ENCODE results near the gene NGEF. TPM values are rescaled to one million over a fixed set of nuclear protein-coding genes. Genes with fewer than 3 reads are reported as not detected.

NGEF gene
- total RNA-seq, 1 donor from 2014 or later: 0.16 TPM

GRCh38 chr2:232983669-232984140 lies 29.4 kb downstream of the NGEF start:
- H3K27ac ChIP-seq (ENCODE audit: low read depth, low read length): no peak overlapping the region
- H3K27me3 ChIP-seq (ENCODE audit: insufficient read depth, low read length): no peaks in the 10 kb centered on the region
- no peak overlapping the region for H3K4me3 ChIP-seq (ENCODE audit: insufficient read depth, low read depth, low read length)
- H3K9ac ChIP-seq (ENCODE audit: low read length): no peak overlapping the region
- no peak overlapping the region for H3K4me2 ChIP-seq (ENCODE audit: low read length)
- no peak overlapping the region for H3K27ac Mint-ChIP-seq (ENCODE audit: unreplicated experiment)
- H4K20me1 ChIP-seq (ENCODE audit: insufficient read depth, low read length): no peaks in the 10 kb centered on the region
- no peak overlapping the region for H2AFZ ChIP-seq (ENCODE audit: low read depth, low read length)
- TF ChIP-seq CTCF (IDR thresholded peaks at IDR 0.05; ENCODE audit: insufficient read depth, low read depth, low read length) (no peak), EZH2 (IDR thresholded peaks at IDR 0.05; ENCODE audit: insufficient read depth, low read length) (no peak)
- H3K79me2 ChIP-seq (ENCODE audit: insufficient read depth, low read length): no peaks in the 10 kb centered on the region
- H3K4me3 Mint-ChIP-seq (ENCODE audit: unreplicated experiment): no peak overlapping the region
- no peaks in the 10 kb centered on the region for H3K36me3 Mint-ChIP-seq (ENCODE audit: low read depth, unreplicated experiment)
- no peaks in the 10 kb centered on the region for H3K9me3 ChIP-seq (ENCODE audit: insufficient read depth, low read depth, low read length)
- H3K4me1 Mint-ChIP-seq (ENCODE audit: low read depth, unreplicated experiment): peaks cover 18% of the 10 kb centered on the region
- FAIRE-seq (no peak), DNase-seq (ENCODE audit: low read depth) (no peak)
- peaks cover 27% of the 10 kb centered on the region for H3K4me1 ChIP-seq (ENCODE audit: insufficient read depth, low read length)
- peaks cover 6% of the 10 kb centered on the region for H3K27me3 Mint-ChIP-seq (ENCODE audit: low read depth, unreplicated experiment)
- no peaks in the 10 kb centered on the region for H3K36me3 ChIP-seq (ENCODE audit: insufficient read depth, low read length)
- no peaks in the 10 kb centered on the region for H3K9me3 Mint-ChIP-seq (ENCODE audit: unreplicated experiment)

GRCh38 chr2:232982926-232983668 lies 30.0 kb downstream of the NGEF start:
- Histone ChIP-seq H3K79me2 (ENCODE audit: insufficient read depth, low read length) (no peaks in the 10 kb centered on the region), H3K27ac (ENCODE audit: low read depth, low read length) (no peak overlapping the region), H3K27me3 (ENCODE audit: insufficient read depth, low read length) (no peaks in the 10 kb centered on the region), H3K36me3 (ENCODE audit: insufficient read depth, low read length) (no peaks in the 10 kb centered on the region), H3K4me3 (ENCODE audit: insufficient read depth, low read depth, low read length) (no peak overlapping the region), H3K9ac (ENCODE audit: low read length) (no peak overlapping the region), H3K4me1 (ENCODE audit: insufficient read depth, low read length) (peaks cover 22% of the 10 kb centered on the region), H4K20me1 (ENCODE audit: insufficient read depth, low read length) (no peaks in the 10 kb centered on the region), H3K4me2 (ENCODE audit: low read length) (no peak overlapping the region), H2AFZ (ENCODE audit: low read depth, low read length) (no peak overlapping the region), H3K9me3 (ENCODE audit: insufficient read depth, low read depth, low read length) (no peaks in the 10 kb centered on the region)
- Mint-ChIP-seq H3K4me1 (ENCODE audit: low read depth, unreplicated experiment) (peaks cover 12% of the 10 kb centered on the region), H3K9me3 (ENCODE audit: unreplicated experiment) (no peaks in the 10 kb centered on the region), H3K36me3 (ENCODE audit: low read depth, unreplicated experiment) (no peaks in the 10 kb centered on the region), H3K27ac (ENCODE audit: unreplicated experiment) (no peak overlapping the region), H3K4me3 (ENCODE audit: unreplicated experiment) (no peak overlapping the region), H3K27me3 (ENCODE audit: low read depth, unreplicated experiment) (peaks cover 6% of the 10 kb centered on the region)
- no peak for TF ChIP-seq CTCF (IDR thresholded peaks at IDR 0.05; ENCODE audit: insufficient read depth, low read depth, low read length)
- TF ChIP-seq EZH2 (IDR thresholded peaks at IDR 0.05; ENCODE audit: insufficient read depth, low read length): no peak
- DNase-seq (ENCODE audit: low read depth) (no peak), FAIRE-seq (no peak)

GRCh38 chr2:232981767-232982360 lies 31.2 kb downstream of the NGEF start:
- FAIRE-seq: no peak

More at GRCh38 chr2:232981767-232982360, 31.2 kb downstream of the NGEF start:
- no peaks in the 10 kb centered on the region for H3K9me3 Mint-ChIP-seq (ENCODE audit: unreplicated experiment)
- H3K4me1 ChIP-seq (ENCODE audit: insufficient read depth, low read length): peaks cover 14% of the 10 kb centered on the region
- H3K9me3 ChIP-seq (ENCODE audit: insufficient read depth, low read depth, low read length): no peaks in the 10 kb centered on the region
- H3K36me3 Mint-ChIP-seq (ENCODE audit: low read depth, unreplicated experiment): no peaks in the 10 kb centered on the region
- no peaks in the 10 kb centered on the region for H3K27me3 ChIP-seq (ENCODE audit: insufficient read depth, low read length)
- H3K4me3 ChIP-seq (ENCODE audit: insufficient read depth, low read depth, low read length): no peak overlapping the region
- no peaks in the 10 kb centered on the region for H4K20me1 ChIP-seq (ENCODE audit: insufficient read depth, low read length)
- no peaks in the 10 kb centered on the region for H3K79me2 ChIP-seq (ENCODE audit: insufficient read depth, low read length)
- no peak overlapping the region for H3K4me3 Mint-ChIP-seq (ENCODE audit: unreplicated experiment)
- H2AFZ ChIP-seq (ENCODE audit: low read depth, low read length): no peak overlapping the region
- H3K27ac ChIP-seq (ENCODE audit: low read depth, low read length): no peak overlapping the region
- TF ChIP-seq CTCF (IDR thresholded peaks at IDR 0.05; ENCODE audit: insufficient read depth, low read depth, low read length) (no peak), EZH2 (IDR thresholded peaks at IDR 0.05; ENCODE audit: insufficient read depth, low read length) (no peak)
- H3K9ac ChIP-seq (ENCODE audit: low read length): no peak overlapping the region
- H3K27ac Mint-ChIP-seq (ENCODE audit: unreplicated experiment): no peak overlapping the region
- H3K27me3 Mint-ChIP-seq (ENCODE audit: low read depth, unreplicated experiment): peaks cover 13% of the 10 kb centered on the region
- DNase-seq (ENCODE audit: low read depth): no peak
- H3K4me1 Mint-ChIP-seq (ENCODE audit: low read depth, unreplicated experiment): peaks cover 7% of the 10 kb centered on the region
- no peaks in the 10 kb centered on the region for H3K36me3 ChIP-seq (ENCODE audit: insufficient read depth, low read length)
- no peak overlapping the region for H3K4me2 ChIP-seq (ENCODE audit: low read length)
